ENCODE results near the gene TREH. TPM values are rescaled to one million over a fixed set of nuclear protein-coding genes. Genes with fewer than 3 reads are reported as not detected.

TREH gene
- total RNA-seq, 4 donors from 2014 or later: not detected

GRCh38 chr11:118658429-118659313 is 20.8 kb downstream of the TREH start:
- no peak for DNase-seq (ENCODE audit: low spot score in 2 of 2)
- Histone ChIP-seq H3K4me3 (no peak overlapping the region), H3K36me3 (peaks cover 0 to 41% (median 8%) of the 10 kb centered on the region in 3 donors), H3K9me3 (no peaks in the 10 kb centered on the region), H3K4me1 (peaks cover 0 to 19% (median 9%) of the 10 kb centered on the region in 4 donors), H3K27me3 (no peaks in the 10 kb centered on the region), H3K27ac (peak overlapping the region; percentile 58 to 84 (median 68))
- TF ChIP-seq, protein P1, sequence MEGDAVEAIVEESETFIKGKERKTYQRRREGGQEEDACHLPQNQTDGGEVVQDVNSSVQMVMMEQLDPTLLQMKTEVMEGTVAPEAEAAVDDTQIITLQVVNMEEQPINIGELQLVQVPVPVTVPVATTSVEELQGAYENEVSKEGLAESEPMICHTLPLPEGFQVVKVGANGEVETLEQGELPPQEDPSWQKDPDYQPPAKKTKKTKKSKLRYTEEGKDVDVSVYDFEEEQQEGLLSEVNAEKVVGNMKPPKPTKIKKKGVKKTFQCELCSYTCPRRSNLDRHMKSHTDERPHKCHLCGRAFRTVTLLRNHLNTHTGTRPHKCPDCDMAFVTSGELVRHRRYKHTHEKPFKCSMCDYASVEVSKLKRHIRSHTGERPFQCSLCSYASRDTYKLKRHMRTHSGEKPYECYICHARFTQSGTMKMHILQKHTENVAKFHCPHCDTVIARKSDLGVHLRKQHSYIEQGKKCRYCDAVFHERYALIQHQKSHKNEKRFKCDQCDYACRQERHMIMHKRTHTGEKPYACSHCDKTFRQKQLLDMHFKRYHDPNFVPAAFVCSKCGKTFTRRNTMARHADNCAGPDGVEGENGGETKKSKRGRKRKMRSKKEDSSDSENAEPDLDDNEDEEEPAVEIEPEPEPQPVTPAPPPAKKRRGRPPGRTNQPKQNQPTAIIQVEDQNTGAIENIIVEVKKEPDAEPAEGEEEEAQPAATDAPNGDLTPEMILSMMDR (IDR thresholded peaks at IDR 0.05): peak in 1 of 5 experiments; percentile 8
- TF ChIP-seq POLR2A (IDR thresholded peaks at IDR 0.05) (no peak), EP300 (IDR thresholded peaks at IDR 0.05) (no peak)
- WGBS, 2 donors: 36 to 41% methylated on average over 7 to 11 of the region's 16 CpGs

GRCh38 chr11:118657709-118658428 is 21.6 kb downstream of the TREH start:
- TF ChIP-seq, protein P1 (IDR thresholded peaks at IDR 0.05): no peak
- TF ChIP-seq POLR2A (IDR thresholded peaks at IDR 0.05): no peak
- no peak for TF ChIP-seq EP300 (IDR thresholded peaks at IDR 0.05)
- Histone ChIP-seq H3K4me3 (no peak overlapping the region), H3K9me3 (no peaks in the 10 kb centered on the region), H3K27me3 (no peaks in the 10 kb centered on the region), H3K4me1 (peaks cover 0 to 19% (median 9%) of the 10 kb centered on the region in 4 donors), H3K27ac (peak overlapping the region in 2 of 4 donors; percentile 72 to 84), H3K36me3 (peaks cover 0 to 49% (median 8%) of the 10 kb centered on the region in 3 donors)
- no peak for DNase-seq (ENCODE audit: low spot score in 2 of 2)
- WGBS, 2 donors: 51 to 57% methylated on average over 14 to 15 of the region's 16 CpGs

DNA sequence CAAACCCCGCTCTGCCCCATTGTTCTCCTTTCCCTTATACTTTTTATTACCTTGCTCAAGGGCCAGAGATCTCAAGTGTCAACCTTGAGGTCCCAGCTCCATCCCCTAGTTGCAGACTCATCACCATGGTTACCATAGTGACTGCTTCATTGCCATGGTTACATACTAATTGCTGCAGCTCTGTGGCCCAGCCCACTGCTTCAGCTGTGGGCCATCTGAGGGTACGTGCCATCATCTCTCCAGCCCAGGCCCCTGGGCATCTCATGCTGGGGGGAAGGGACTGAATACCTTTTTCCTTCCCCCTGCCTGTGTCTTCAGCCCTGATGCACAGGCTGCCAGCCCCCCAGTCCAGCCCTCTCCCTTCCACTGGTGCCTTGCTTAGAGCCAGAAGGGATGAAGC is 22.2 kb downstream of the TREH start:
- Histone ChIP-seq H3K27me3 (no peaks in the 10 kb centered on the region), H3K4me1 (peaks cover 0 to 19% (median 9%) of the 10 kb centered on the region in 4 donors), H3K9me3 (no peaks in the 10 kb centered on the region), H3K36me3 (peaks cover 0 to 56% (median 8%) of the 10 kb centered on the region in 3 donors), H3K4me3 (no peak overlapping the region), H3K27ac (no peak overlapping the region)
- TF ChIP-seq EP300 (IDR thresholded peaks at IDR 0.05) (no peak), POLR2A (IDR thresholded peaks at IDR 0.05) (no peak)
- TF ChIP-seq, protein P1 (IDR thresholded peaks at IDR 0.05): no peak
- no peak for DNase-seq (ENCODE audit: low spot score in 2 of 2)
- WGBS, 2 donors: 83 to 87% methylated on average over 2 of the region's 2 CpGs

DNA sequence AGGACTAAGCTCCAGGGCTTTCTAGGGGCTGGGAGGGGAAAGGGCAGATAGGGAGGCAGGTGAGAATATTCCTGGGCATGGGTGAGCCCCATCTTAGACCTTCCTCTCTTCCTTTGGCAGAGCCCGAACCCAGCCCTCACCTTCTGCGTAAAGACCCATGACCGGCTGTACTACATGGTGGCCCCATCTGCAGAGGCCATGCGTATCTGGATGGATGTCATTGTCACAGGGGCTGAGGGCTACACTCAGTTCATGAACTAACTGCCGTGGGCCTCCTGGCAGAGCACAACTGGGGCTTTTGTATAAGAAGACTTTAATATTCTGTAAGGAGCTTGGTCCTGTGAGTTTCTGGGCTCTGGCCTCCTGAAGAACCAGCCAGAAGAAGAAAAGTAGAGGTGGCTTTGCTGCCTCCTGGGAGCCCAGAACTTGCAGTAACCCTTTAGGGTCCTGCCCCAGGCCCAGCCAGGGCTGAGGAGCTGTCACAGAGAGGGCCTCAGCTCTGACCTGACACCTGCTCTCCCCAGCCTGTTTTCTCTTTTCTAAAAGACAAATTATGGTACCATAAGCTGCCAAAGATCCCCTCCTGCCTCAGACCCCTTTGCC is 22.8 kb downstream of the TREH start:
- H3K27ac ChIP-seq: no peak overlapping the region
- no peaks in the 10 kb centered on the region for H3K9me3 ChIP-seq
- H3K27me3 ChIP-seq: no peaks in the 10 kb centered on the region
- peaks cover 0 to 19% (median 9%) of the 10 kb centered on the region in 4 donors for H3K4me1 ChIP-seq
- 58 to 76% methylated on average over 5 of the region's 5 CpGs for WGBS, 2 donors
- H3K36me3 ChIP-seq: peaks cover 0 to 62% (median 8%) of the 10 kb centered on the region in 3 donors
- TF ChIP-seq EP300 (IDR thresholded peaks at IDR 0.05) (no peak), POLR2A (IDR thresholded peaks at IDR 0.05) (no peak)
- TF ChIP-seq, protein P1 (IDR thresholded peaks at IDR 0.05): no peak
- no peak for DNase-seq (ENCODE audit: low spot score in 2 of 2)
- H3K4me3 ChIP-seq: no peak overlapping the region
